Endothelial cell of umbilical vein (primary cell): ENCODE results near the gene XRCC2. TPM values are rescaled to one million over a fixed set of nuclear protein-coding genes. Genes with fewer than 3 reads are reported as not detected.

Experiments used
- BruUV-seq: library from RNA; stranded (reverse); fragments of 400-500 nt; replicated peaks from 2 replicates; lab custom pipeline; 2021; lab: Mats Ljungman, UMichigan
- CTCF ChIA-PET: fragments of 300-600, 350-600 bp; sonication (Branson Sonifier 250); formaldehyde crosslinking; loops from one replicate; lab custom pipeline; 2021; ENCODE audit warnings: antibody characterized with exemption, inconsistent platforms; lab: Charles Lee
- POLR2A ChIA-PET: fragments of 300-600, 350-600 bp; sonication (Branson Sonifier 250); formaldehyde crosslinking; loops from one replicate; lab custom pipeline; 2021; ENCODE audit warnings: antibody characterized with exemption, inconsistent platforms; lab: Charles Lee
- DNase-seq: peaks from one replicate; pipeline ENCODE4 v3.0.0-alpha.2; 2011; ENCODE audit warnings: low read depth, low spot score
- FAIRE-seq: peaks from 2 replicates; lab custom pipeline; 2011; peaks lifted over from hg19 to GRCh38; lab: Jason Lieb, UNC
- H2AFZ ChIP-seq: 2 replicates; pipeline ENCODE4 v1.6.0; 2012; ENCODE audit warnings: low read depth, low read length, control low read depth, inconsistent platforms
- H3K27ac ChIP-seq: 2 replicates; pipeline ENCODE4 v1.5.1; 2011; ENCODE audit warnings: low read depth, mild to moderate bottlenecking, control low read depth, low read length, moderate library complexity; ENCODE audit not compliant: insufficient read depth
- H3K27me3 ChIP-seq, 2 experiments: 2 replicates each; pipeline versions ENCODE4 v1.6.0 to v1.6.1; 2011; ENCODE audit warnings: low read length in 2 of 2, mixed read lengths in 1 of 2; ENCODE audit not compliant: control insufficient read depth in 2 of 2, insufficient read depth in 2 of 2
- H3K36me3 ChIP-seq, 2 experiments: 2 replicates in 1 of 2; 3 replicates in 1 of 2; pipeline ENCODE4 v1.5.1; 2011; ENCODE audit warnings: low read length in 2 of 2, mild to moderate bottlenecking in 1 of 2, moderate library complexity in 1 of 2; ENCODE audit not compliant: control insufficient read depth in 2 of 2, insufficient read depth in 2 of 2; ENCODE audit errors: extremely low read depth in 1 of 2
- H3K4me1 ChIP-seq: 3 replicates; pipeline ENCODE4 v1.5.1; 2011; ENCODE audit warnings: mild to moderate bottlenecking, low read length; ENCODE audit not compliant: control insufficient read depth, insufficient read depth; ENCODE audit errors: extremely low read depth
- H3K4me2 ChIP-seq: 2 replicates; pipeline ENCODE4 v1.6.1; 2011; ENCODE audit warnings: low read length, control low read depth, mixed read lengths; ENCODE audit not compliant: insufficient read depth
- H3K4me3 ChIP-seq, 3 experiments: fragments of 200-600 bp in 1 of 3; sonication (generic), shearing (Covaris generic) in 1 of 3; replicated peaks in 1 of 3; 2 replicates each; pipeline ENCODE4 v1.5.1; 2011 to 2016; ENCODE audit warnings: control low read depth in 3 of 3, low read length in 3 of 3, mild to moderate bottlenecking in 2 of 3, inconsistent platforms in 1 of 3, low read depth in 1 of 3, moderate library complexity in 1 of 3; ENCODE audit not compliant: insufficient read depth in 1 of 3
- H3K79me2 ChIP-seq: 2 replicates; pipeline ENCODE4 v1.6.0; 2012; ENCODE audit warnings: low read length, inconsistent platforms; ENCODE audit not compliant: control insufficient read depth, insufficient read depth
- H3K9ac ChIP-seq: replicated peaks from 2 replicates; pipeline ENCODE3; 2011; ENCODE audit warnings: low read length, control low read depth; ENCODE audit not compliant: insufficient read depth; ENCODE audit errors: extremely low read depth
- H3K9me1 ChIP-seq: replicated peaks from 3 replicates; pipeline ENCODE4 v1.6.0; 2011; ENCODE audit warnings: mild to moderate bottlenecking, low read length; ENCODE audit not compliant: control insufficient read depth, insufficient read depth; ENCODE audit errors: extremely low read depth
- H3K9me3 ChIP-seq: replicated peaks from 2 replicates; pipeline ENCODE4 v1.5.1; 2012; ENCODE audit warnings: low read length, inconsistent platforms; ENCODE audit not compliant: control insufficient read depth, insufficient read depth
- H4K20me1 ChIP-seq: replicated peaks from 2 replicates; pipeline ENCODE3; 2011; ENCODE audit warnings: mild to moderate bottlenecking, low read length; ENCODE audit not compliant: control insufficient read depth, insufficient read depth; ENCODE audit errors: extremely low read depth
- EZH2 ChIP-seq: IDR thresholded peaks from 2 replicates; pipeline ENCODE4 v1.6.1; 2012; ENCODE audit warnings: borderline replicate concordance, low read depth, mild to moderate bottlenecking, moderate library complexity, low read length, inconsistent platforms; ENCODE audit not compliant: severe bottlenecking
- FOS ChIP-seq: IDR thresholded peaks from 2 replicates; pipeline ENCODE4 v1.6.1; 2011; ENCODE audit warnings: mild to moderate bottlenecking, low read length, moderate library complexity, borderline replicate concordance; ENCODE audit not compliant: insufficient read depth
- GATA2 ChIP-seq: IDR thresholded peaks from 2 replicates; pipeline ENCODE4 v1.7.0; 2011; ENCODE audit warnings: low read depth, mild to moderate bottlenecking, moderate library complexity, mixed read lengths, low read length; ENCODE audit not compliant: insufficient read length, insufficient read depth
- JUN ChIP-seq: IDR thresholded peaks from 2 replicates; pipeline ENCODE4 v1.6.1; 2011; ENCODE audit warnings: borderline replicate concordance, low read depth; ENCODE audit not compliant: insufficient read length, insufficient read depth
- MAX ChIP-seq: IDR thresholded peaks from 2 replicates; pipeline ENCODE4 v1.6.1; 2011; ENCODE audit not compliant: insufficient read depth, insufficient read length
- MYC ChIP-seq: IDR thresholded peaks from one replicate; pipeline ENCODE4 v1.6.1; 2011; ENCODE audit warnings: mild to moderate bottlenecking, low read depth, low read length
- POLR2A ChIP-seq: IDR thresholded peaks from 2 replicates; pipeline ENCODE4 v1.6.1; 2012; ENCODE audit warnings: low read depth, mild to moderate bottlenecking, control low read depth, low read length
- POLR2AphosphoS5 ChIP-seq: IDR thresholded peaks from 2 replicates; pipeline ENCODE4 v1.6.1; 2012; ENCODE audit warnings: low read depth, mild to moderate bottlenecking, control low read depth, low read length, moderate library complexity; ENCODE audit not compliant: insufficient read depth
- dilution Hi-C: fragments of 300-500 bp; cut with MboI; formaldehyde crosslinking; loops from one replicate; pipeline ENCODE4 v1.15.0; 2019; ENCODE audit warnings: low sequenced_read_pairs; ENCODE audit not compliant: extremely low pct_ligation_motif_present
- intact Hi-C: fragments of 100-400 bp; cut with micrococcal nuclease; formaldehyde crosslinking; loops from one replicate; pipeline ENCODE4 v1.10.0; 2022
- polyA plus RNA-seq, 4 experiments: library from polyadenylated mRNA; depleted of rRNA in 3 of 4; stranded (reverse) in 3 of 4; unstranded in 1 of 4; fragments of >200 nt; gene quantifications; 2 replicates each; pipeline versions ENCODE4 v1.2.1 to v1.2.3, GENCODE V29; 2011 to 2012; ENCODE audit warnings: missing spikeins in 1 of 4
- total RNA-seq: library from RNA; stranded (reverse); gene quantifications from 2 replicates; pipeline ENCODE4 v1.2.3, GENCODE V29; 2021
- TF ChIP-seq, protein P1 (sequence below), 2 donors: IDR thresholded peaks; 1 replicate in 1 of 2; 2 replicates in 1 of 2; pipeline ENCODE4 v1.5.1; 2011; ENCODE audit warnings: low read length in 2 of 2, mild to moderate bottlenecking in 2 of 2, moderate library complexity in 2 of 2, control low read depth in 1 of 2, inconsistent platforms in 1 of 2, low read depth in 1 of 2; ENCODE audit not compliant: insufficient read depth in 1 of 2; ENCODE audit errors: extremely low read depth in 1 of 2

Gene XRCC2
- total and polyA plus RNA-seq, 2 donors (not counting 3 experiments of a cell fraction or from before 2014, with no cell fraction given): 2.4 to 8.8 TPM

GRCh38 chr7:152597507-152597906, 78.4 kb downstream of the XRCC2 start:
- no peak for DNase-seq
- no peak overlapping the region for H2AFZ ChIP-seq
- no peak overlapping the region for H3K4me3 ChIP-seq
- no peaks in the 10 kb centered on the region for H3K9me3 ChIP-seq
- no peak overlapping the region for H3K4me2 ChIP-seq
- no peaks in the 10 kb centered on the region for H3K27me3 ChIP-seq
- CTCF ChIA-PET: no interaction called here
- no peaks in the 10 kb centered on the region for H3K4me1 ChIP-seq
- dilution Hi-C loops (no loop called here), intact Hi-C loops (no loop called here)
- no peaks in the 10 kb centered on the region for H3K36me3 ChIP-seq
- H4K20me1 ChIP-seq: no peaks in the 10 kb centered on the region
- no TSS peak for BruUV-seq
- H3K27ac ChIP-seq: no peak overlapping the region
- TF ChIP-seq, protein P1, sequence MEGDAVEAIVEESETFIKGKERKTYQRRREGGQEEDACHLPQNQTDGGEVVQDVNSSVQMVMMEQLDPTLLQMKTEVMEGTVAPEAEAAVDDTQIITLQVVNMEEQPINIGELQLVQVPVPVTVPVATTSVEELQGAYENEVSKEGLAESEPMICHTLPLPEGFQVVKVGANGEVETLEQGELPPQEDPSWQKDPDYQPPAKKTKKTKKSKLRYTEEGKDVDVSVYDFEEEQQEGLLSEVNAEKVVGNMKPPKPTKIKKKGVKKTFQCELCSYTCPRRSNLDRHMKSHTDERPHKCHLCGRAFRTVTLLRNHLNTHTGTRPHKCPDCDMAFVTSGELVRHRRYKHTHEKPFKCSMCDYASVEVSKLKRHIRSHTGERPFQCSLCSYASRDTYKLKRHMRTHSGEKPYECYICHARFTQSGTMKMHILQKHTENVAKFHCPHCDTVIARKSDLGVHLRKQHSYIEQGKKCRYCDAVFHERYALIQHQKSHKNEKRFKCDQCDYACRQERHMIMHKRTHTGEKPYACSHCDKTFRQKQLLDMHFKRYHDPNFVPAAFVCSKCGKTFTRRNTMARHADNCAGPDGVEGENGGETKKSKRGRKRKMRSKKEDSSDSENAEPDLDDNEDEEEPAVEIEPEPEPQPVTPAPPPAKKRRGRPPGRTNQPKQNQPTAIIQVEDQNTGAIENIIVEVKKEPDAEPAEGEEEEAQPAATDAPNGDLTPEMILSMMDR (IDR thresholded peaks at IDR 0.05; ENCODE audit: extremely low read depth in 1 of 2, insufficient read depth in 1 of 2, low read depth in 1 of 2, low read length in 2 of 2): no peak
- TF ChIP-seq JUN: no peak
- no peak for TF ChIP-seq EZH2
- no peak for TF ChIP-seq POLR2A
- TF ChIP-seq GATA2: no peak
- TF ChIP-seq MAX: no peak
- TF ChIP-seq POLR2AphosphoS5: no peak
- no peak for TF ChIP-seq MYC
- TF ChIP-seq FOS: no peak
- no peaks in the 10 kb centered on the region for H3K79me2 ChIP-seq
- POLR2A ChIA-PET: no interaction called here
- H3K9me1 ChIP-seq: no peaks in the 10 kb centered on the region
- no peak overlapping the region for H3K9ac ChIP-seq
- no peak for FAIRE-seq
